ENCODE data around the gene COX6A2.
"Not testable (repeated sequence)": the region's sequence is repeated elsewhere in the genome, so short reads cannot be mapped to it uniquely, and the experiment has no call there.

Gene COX6A2

DNA sequence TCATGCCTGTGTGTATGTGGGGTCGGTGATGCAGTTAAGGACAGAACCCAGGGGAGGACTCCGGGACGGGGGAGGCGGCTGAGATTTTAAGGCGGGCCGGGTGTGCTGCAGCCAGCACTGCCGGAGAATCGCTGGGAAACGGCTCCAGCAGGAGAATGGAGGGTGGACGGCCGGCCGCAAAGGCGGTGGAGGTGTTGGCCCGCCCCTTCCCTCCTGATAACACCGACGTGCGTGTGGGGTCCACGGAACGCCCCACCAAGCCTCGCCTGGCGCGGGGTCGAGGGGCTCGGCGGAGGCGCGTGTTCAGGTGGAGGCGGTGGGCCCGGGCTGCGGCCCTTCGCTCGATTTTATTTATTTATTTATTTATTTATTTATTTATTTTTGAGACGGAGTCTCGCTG, 13.8 kb upstream of the COX6A2 start:
- Histone ChIP-seq H3K27ac (ENCODE audit: low read length) (no peak overlapping the region), H3K27me3 (ENCODE audit: control insufficient read depth, insufficient read depth, low read length) (no peaks in the 10 kb centered on the region), H3K4me1 (ENCODE audit: control insufficient read depth, low read depth, low read length) (no peaks in the 10 kb centered on the region), H3K36me3 (ENCODE audit: control insufficient read depth, low read depth, low read length) (no peaks in the 10 kb centered on the region), H3K9me3 (ENCODE audit: control insufficient read depth, low read depth, low read length) (no peaks in the 10 kb centered on the region), H3K9ac (ENCODE audit: low read length) (no peak overlapping the region), H3K4me3 (ENCODE audit: low read length) (no peak overlapping the region)

DNA sequence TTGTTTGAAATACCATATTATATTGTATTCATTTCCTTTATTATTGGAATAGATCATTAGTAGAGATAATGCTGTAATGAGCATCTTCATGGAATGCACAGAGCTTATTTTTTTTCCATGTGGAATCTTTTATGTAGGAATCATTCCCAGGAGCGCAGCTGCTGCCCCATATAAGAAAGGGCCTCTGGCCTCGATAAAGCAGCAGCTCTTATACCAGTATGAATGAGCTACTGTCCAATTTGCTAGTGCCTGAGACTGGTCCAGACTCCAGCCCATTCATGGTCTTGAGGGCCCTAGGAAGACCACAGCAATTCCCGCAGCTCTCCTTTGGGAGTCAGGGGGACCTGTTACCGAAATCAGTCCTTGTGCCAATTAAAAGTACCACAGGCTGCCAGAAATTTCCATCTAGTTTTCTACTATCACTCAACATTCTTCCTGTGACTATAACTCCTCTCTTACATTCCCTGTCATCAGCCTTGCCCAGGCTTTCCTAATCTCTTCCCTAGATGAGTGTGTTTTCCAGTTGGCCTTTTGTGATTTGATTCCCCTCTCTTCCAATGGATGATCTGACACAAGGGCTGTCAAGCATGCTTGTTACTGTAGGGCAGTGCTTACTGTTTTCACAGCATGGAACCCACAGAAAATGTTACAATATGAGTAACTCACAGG, 12.5 kb upstream of the COX6A2 start:
- no peak overlapping the region for H3K27ac ChIP-seq (ENCODE audit: low read length)
- no peaks in the 10 kb centered on the region for H3K4me1 ChIP-seq (ENCODE audit: control insufficient read depth, low read depth, low read length)
- no peak overlapping the region for H3K9ac ChIP-seq (ENCODE audit: low read length)
- H3K36me3 ChIP-seq (ENCODE audit: control insufficient read depth, low read depth, low read length): no peaks in the 10 kb centered on the region
- no peaks in the 10 kb centered on the region for H3K9me3 ChIP-seq (ENCODE audit: control insufficient read depth, low read depth, low read length)
- no peak overlapping the region for H3K4me3 ChIP-seq (ENCODE audit: low read length)
- H3K27me3 ChIP-seq (ENCODE audit: control insufficient read depth, insufficient read depth, low read length): no peaks in the 10 kb centered on the region

DNA sequence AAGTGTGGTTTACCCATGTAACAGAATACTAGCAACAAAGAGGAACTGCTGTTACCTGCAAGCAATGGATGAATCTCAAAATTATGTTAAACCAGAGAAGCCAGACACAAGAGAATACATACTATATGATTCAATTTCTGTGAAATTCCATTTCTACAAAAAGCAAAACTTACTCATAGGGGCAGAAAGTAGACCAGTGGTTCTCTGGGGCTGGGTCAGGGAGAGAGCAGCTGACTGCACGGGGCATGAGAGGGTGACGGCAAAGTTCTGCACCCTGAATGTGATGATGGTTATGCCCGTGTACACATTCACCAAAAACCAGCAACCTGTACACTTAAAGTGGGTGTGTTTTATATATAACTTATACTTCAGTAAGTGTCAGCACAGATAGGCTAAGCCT, 11.4 kb upstream of the COX6A2 start:
- Histone ChIP-seq H3K27ac (ENCODE audit: low read length) (no peak overlapping the region), H3K4me3 (ENCODE audit: low read length) (no peak overlapping the region), H3K27me3 (ENCODE audit: control insufficient read depth, insufficient read depth, low read length) (no peaks in the 10 kb centered on the region), H3K9ac (ENCODE audit: low read length) (no peak overlapping the region), H3K36me3 (ENCODE audit: control insufficient read depth, low read depth, low read length) (no peaks in the 10 kb centered on the region), H3K4me1 (ENCODE audit: control insufficient read depth, low read depth, low read length) (no peaks in the 10 kb centered on the region), H3K9me3 (ENCODE audit: control insufficient read depth, low read depth, low read length) (no peaks in the 10 kb centered on the region)

DNA sequence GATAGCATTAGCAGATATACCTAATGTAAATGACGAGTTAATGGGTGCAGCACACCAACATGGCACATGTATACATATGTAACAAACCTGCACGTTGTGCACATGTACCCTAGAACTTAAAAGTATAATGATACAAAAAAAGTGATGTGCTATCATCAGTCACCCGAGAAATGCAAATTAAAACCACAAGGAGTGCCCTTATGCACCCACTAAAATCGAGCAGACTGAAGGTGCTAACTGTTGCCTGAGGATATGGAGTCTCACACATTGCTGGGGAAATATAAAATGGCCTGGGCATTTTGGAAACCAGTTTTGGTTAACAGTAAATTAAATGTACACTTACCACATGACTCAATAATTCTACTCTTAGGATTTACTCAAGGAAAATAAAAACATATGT, 10.9 kb upstream of the COX6A2 start:
- H3K36me3 ChIP-seq (ENCODE audit: control insufficient read depth, low read depth, low read length); H3K4me3 ChIP-seq (ENCODE audit: low read length); H3K27ac ChIP-seq (ENCODE audit: low read length); H3K9ac ChIP-seq (ENCODE audit: low read length); H3K4me1 ChIP-seq (ENCODE audit: control insufficient read depth, low read depth, low read length); H3K9me3 ChIP-seq (ENCODE audit: control insufficient read depth, low read depth, low read length); H3K27me3 ChIP-seq (ENCODE audit: control insufficient read depth, insufficient read depth, low read length): not testable (repeated sequence)

DNA sequence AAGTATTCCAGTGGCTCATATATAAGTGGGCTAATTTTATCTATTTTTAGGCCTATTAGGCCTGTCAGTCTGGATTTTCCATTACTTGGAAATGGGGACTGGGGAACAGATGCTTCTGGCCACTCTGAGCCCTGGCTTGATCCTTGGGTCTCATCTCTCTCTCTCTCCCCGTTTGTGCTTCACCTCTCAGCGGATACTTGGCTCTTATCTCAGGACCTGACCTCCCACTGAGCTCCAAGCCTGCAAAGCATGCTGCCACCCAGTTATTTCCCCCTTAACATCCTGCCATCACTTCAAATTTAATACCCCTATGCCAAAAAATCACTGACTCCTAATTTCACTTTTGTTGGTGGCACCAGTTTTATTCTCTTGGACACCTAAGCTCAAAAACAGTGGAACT, 10.3 kb upstream of the COX6A2 start:
- no peaks in the 10 kb centered on the region for H3K27me3 ChIP-seq (ENCODE audit: control insufficient read depth, insufficient read depth, low read length)
- H3K9me3 ChIP-seq (ENCODE audit: control insufficient read depth, low read depth, low read length): no peaks in the 10 kb centered on the region
- H3K4me1 ChIP-seq (ENCODE audit: control insufficient read depth, low read depth, low read length): no peaks in the 10 kb centered on the region
- H3K4me3 ChIP-seq (ENCODE audit: low read length): no peak overlapping the region
- H3K36me3 ChIP-seq (ENCODE audit: control insufficient read depth, low read depth, low read length): no peaks in the 10 kb centered on the region
- no peak overlapping the region for H3K27ac ChIP-seq (ENCODE audit: low read length)
- no peak overlapping the region for H3K9ac ChIP-seq (ENCODE audit: low read length)

DNA sequence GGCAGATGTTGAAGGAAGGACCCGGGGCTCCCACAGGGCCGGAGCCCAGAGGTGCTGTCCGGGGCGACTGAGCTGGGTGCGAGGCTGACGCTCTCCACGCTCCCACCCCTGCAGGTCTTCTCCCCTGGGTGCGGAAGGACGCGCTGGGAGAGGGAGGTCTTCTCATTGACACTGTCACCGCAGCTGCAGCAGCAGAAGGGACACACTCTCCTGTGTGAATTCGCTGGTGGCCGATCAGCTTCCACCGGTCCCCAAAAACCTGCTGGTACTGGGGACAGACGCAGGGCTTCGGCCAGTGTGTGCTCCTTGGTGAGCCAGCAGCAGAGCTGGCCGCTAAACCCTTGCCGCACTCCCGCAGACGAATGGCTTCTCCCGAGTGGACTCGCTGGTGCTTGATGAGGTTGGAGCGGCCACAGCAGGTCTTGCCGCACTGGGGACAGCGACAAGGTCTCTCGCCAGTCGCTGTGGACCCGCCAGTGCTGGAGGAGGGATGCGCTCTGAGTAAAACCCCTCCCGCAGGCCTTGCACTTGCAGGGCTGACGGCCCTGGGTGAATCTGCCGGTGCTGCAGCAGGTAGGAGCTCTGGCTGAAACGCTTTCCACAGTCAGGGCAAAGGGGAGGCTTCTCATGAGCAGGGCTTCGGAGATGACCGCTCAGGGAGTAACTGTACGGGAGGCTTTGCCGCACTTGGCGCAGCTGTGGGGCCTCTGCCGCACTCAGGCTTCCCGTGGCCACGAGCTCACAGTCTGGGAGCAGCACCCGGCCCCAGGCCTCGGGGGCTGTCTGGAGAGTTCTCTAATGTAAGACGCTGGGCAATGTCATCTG, 8.3 kb upstream of the COX6A2 start:
- Histone ChIP-seq H3K36me3 (ENCODE audit: control insufficient read depth, low read depth, low read length) (no peaks in the 10 kb centered on the region), H3K27ac (ENCODE audit: low read length) (no peak overlapping the region), H3K9me3 (ENCODE audit: control insufficient read depth, low read depth, low read length) (no peaks in the 10 kb centered on the region), H3K4me1 (ENCODE audit: control insufficient read depth, low read depth, low read length) (no peaks in the 10 kb centered on the region), H3K9ac (ENCODE audit: low read length) (no peak overlapping the region), H3K27me3 (ENCODE audit: control insufficient read depth, insufficient read depth, low read length) (no peaks in the 10 kb centered on the region), H3K4me3 (ENCODE audit: low read length) (no peak overlapping the region)

- H3K36me3 ChIP-seq (ENCODE audit: control insufficient read depth, low read depth, low read length): no peaks in the 10 kb centered on the region
- H3K4me1 ChIP-seq (ENCODE audit: control insufficient read depth, low read depth, low read length): no peaks in the 10 kb centered on the region
- H3K4me3 ChIP-seq (ENCODE audit: low read length): no peak overlapping the region
- H3K27me3 ChIP-seq (ENCODE audit: control insufficient read depth, insufficient read depth, low read length): no peaks in the 10 kb centered on the region
- no peak overlapping the region for H3K9ac ChIP-seq (ENCODE audit: low read length)
- H3K27ac ChIP-seq (ENCODE audit: low read length): no peak overlapping the region
- H3K9me3 ChIP-seq (ENCODE audit: control insufficient read depth, low read depth, low read length): no peaks in the 10 kb centered on the region
Observed at GRCh38 chr16:31435341-31436220, 7.4 kb upstream of the COX6A2 start.

DNA sequence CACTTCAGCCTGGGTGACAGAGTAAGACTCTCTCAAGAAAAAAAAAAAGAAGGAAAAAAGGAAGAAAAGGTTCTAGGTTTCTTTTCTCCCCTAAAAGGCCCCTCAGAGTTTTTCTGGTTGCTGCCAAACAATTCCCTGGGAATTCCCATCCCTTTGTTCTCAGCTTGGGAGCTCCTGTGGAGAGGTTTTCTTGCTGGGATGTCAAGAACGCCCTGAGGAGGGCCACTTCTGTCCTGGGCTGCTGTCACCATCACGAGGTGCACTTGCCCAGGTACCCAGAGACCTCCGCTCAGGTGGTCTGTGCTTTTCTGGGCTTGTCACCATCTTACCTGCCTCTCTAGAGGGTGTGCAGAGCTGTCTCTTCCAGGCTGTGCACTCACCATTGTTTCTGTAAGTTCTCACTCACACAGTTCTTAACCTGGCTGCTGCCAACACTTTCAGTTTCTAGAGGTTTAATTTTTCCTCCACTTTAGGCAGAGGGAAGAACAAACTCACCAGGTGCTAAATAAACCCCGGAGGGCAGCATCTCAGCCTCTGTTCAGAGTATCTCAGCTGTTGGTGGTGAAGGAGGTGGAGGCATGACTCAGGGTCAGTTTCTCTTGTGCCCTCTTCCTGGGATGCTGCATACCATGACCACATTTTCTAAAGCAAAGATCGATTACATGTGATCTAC, 2.4 kb upstream of the COX6A2 start:
- no peaks in the 10 kb centered on the region for H3K9me3 ChIP-seq (ENCODE audit: control insufficient read depth, low read depth, low read length)
- no peaks in the 10 kb centered on the region for H3K4me1 ChIP-seq (ENCODE audit: control insufficient read depth, low read depth, low read length)
- no peak overlapping the region for H3K4me3 ChIP-seq (ENCODE audit: low read length)
- H3K27ac ChIP-seq (ENCODE audit: low read length): no peak overlapping the region
- no peaks in the 10 kb centered on the region for H3K36me3 ChIP-seq (ENCODE audit: control insufficient read depth, low read depth, low read length)
- H3K9ac ChIP-seq (ENCODE audit: low read length): no peak overlapping the region
- H3K27me3 ChIP-seq (ENCODE audit: control insufficient read depth, insufficient read depth, low read length): no peaks in the 10 kb centered on the region

DNA sequence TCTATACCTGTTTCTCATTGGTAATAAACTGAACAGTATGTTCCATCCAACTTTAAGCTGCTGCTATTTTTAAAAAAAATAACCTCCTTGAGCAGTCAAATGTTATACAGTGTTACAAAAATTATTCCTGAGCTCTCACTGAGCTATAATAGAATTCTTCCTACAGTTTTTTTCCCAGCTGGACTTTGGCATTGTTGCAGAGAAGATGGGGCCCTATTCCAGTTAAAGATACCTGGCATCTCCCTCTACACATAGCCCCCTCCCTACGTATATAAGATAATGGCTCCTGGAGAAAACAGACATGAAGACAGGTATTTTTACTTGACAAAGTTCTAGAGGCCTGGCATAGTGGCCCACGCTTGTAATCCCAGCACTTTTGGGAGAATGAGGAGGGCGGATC, 1.6 kb upstream of the COX6A2 start:
- Histone ChIP-seq H3K9ac (ENCODE audit: low read length) (no peak overlapping the region), H3K4me3 (ENCODE audit: low read length) (no peak overlapping the region), H3K36me3 (ENCODE audit: control insufficient read depth, low read depth, low read length) (no peaks in the 10 kb centered on the region), H3K9me3 (ENCODE audit: control insufficient read depth, low read depth, low read length) (no peaks in the 10 kb centered on the region), H3K27ac (ENCODE audit: low read length) (no peak overlapping the region), H3K27me3 (ENCODE audit: control insufficient read depth, insufficient read depth, low read length) (no peaks in the 10 kb centered on the region), H3K4me1 (ENCODE audit: control insufficient read depth, low read depth, low read length) (no peaks in the 10 kb centered on the region)

DNA sequence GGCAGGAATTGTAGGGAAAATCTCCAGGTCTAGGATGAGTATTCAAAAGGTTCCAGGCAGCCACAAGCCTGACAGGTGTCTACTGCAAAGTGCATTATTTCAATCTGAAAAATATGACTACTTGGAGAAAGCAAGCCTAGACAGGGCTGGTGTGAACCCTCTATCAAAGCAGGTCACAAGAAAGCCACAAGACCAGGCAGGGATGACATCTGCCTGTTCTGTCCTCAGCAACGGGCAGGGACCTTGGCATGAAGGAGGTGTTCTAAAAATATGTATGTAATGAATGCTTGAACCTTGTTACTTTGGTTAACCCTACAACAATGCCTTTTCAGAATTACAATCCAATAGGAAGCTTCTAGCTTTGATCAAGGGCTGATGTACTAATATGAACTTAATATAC, 1.2 kb upstream of the COX6A2 start:
- Histone ChIP-seq H3K9ac (ENCODE audit: low read length) (no peak overlapping the region), H3K36me3 (ENCODE audit: control insufficient read depth, low read depth, low read length) (no peaks in the 10 kb centered on the region), H3K4me3 (ENCODE audit: low read length) (no peak overlapping the region), H3K4me1 (ENCODE audit: control insufficient read depth, low read depth, low read length) (no peaks in the 10 kb centered on the region), H3K9me3 (ENCODE audit: control insufficient read depth, low read depth, low read length) (no peaks in the 10 kb centered on the region), H3K27me3 (ENCODE audit: control insufficient read depth, insufficient read depth, low read length) (no peaks in the 10 kb centered on the region), H3K27ac (ENCODE audit: low read length) (no peak overlapping the region)

DNA sequence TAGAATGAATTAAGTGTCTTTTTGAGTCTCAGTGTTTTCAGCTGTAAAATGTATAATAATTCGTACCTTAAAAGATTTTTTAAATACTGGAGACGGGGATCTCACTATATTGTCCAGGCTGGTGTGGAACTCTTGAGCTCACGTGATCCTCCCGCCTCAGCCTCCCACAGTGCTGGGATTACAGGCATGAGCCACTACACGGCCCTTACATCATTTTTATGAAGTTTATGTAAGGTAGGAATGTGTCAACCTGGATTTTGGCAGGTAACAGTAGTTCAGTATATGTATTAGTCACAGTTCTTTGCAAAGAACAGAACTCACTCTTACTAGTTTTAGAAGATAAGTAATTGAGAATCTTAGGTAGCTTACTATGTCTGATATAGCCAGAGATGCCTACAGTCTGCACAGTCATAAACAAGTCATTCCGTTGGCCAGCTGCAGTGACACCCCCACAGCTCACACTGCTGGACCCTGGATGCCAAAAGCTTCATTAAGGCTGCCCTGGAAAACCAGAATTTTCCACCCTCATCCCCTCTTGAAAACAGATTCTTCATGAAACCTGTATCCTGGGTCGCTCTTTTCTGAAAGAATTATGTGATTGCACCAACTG, 583 bp upstream of the COX6A2 start:
- Histone ChIP-seq H3K27me3 (ENCODE audit: control insufficient read depth, insufficient read depth, low read length) (no peaks in the 10 kb centered on the region), H3K9ac (ENCODE audit: low read length) (no peak overlapping the region), H3K4me3 (ENCODE audit: low read length) (no peak overlapping the region), H3K36me3 (ENCODE audit: control insufficient read depth, low read depth, low read length) (no peaks in the 10 kb centered on the region), H3K27ac (ENCODE audit: low read length) (no peak overlapping the region), H3K4me1 (ENCODE audit: control insufficient read depth, low read depth, low read length) (no peaks in the 10 kb centered on the region), H3K9me3 (ENCODE audit: control insufficient read depth, low read depth, low read length) (no peaks in the 10 kb centered on the region)

All from iPS-18a (cell line).